Effector memory CD8-positive, alpha-beta T cell (primary cell): ENCODE measurements around the gene CFAP299.

Experiments used
- ATAC-seq: fragments of 150-1000 bp; cut with Tn5 transposase; replicated peaks from 2 replicates; pipeline ENCODE4 v1.10.0; 2021; ENCODE audit warnings: mild to moderate bottlenecking, moderate library complexity
- DNase-seq, 3 experiments: peaks; one replicate each; pipeline ENCODE4 v3.0.0; 2021
- H3K27ac Mint-ChIP-seq, 2 donors: one replicate each; pipeline ENCODE4 v1.8.0; 2022; ENCODE audit warnings: mild to moderate bottlenecking in 2 of 2, mixed read lengths in 2 of 2, moderate library complexity in 2 of 2
- H3K27me3 Mint-ChIP-seq, 2 donors: one replicate each; pipeline ENCODE4 v1.8.0; 2022; ENCODE audit warnings: mixed read lengths in 2 of 2
- H3K36me3 Mint-ChIP-seq: one replicate; pipeline ENCODE4 v1.8.0; 2022; ENCODE audit warnings: mild to moderate bottlenecking, moderate library complexity, mixed read lengths; ENCODE audit not compliant: insufficient read depth
- H3K4me1 Mint-ChIP-seq, 2 donors: one replicate each; pipeline ENCODE4 v1.8.0; 2022; ENCODE audit warnings: low read depth in 2 of 2, mixed read lengths in 2 of 2
- H3K4me3 Mint-ChIP-seq, 2 donors: one replicate each; pipeline ENCODE4 v1.8.0; 2022; ENCODE audit warnings: mild to moderate bottlenecking in 2 of 2, mixed read lengths in 2 of 2, moderate library complexity in 2 of 2
- H3K9me3 Mint-ChIP-seq, 2 donors: one replicate each; pipeline ENCODE4 v1.8.0; 2022; ENCODE audit warnings: mixed read lengths in 2 of 2

The CFAP299 gene

DNA sequence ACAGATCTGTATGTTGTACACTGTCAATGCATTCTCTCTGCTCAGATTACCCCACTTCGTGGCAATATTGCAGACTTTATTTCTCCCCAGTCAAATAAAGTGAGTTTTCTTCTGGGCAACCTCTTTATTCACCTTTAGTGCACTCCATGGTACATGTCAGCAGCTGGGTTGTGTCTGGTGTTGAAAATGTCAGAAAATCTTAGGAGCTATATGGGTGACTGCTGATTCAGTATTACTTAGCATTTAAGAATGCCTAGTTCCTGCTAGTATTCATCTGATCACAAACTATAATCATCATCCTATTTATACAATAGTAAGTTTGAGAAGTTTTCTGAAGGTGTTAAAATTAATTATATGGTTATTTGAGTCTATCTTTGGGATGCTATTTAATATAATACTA, 112.5 kb downstream of the CFAP299 start:
- H3K27me3 Mint-ChIP-seq: no peaks in the 10 kb centered on the region
- ATAC-seq (no peak), DNase-seq (no peak)
- no peak overlapping the region for H3K27ac Mint-ChIP-seq
- no peaks in the 10 kb centered on the region for H3K9me3 Mint-ChIP-seq
- H3K4me3 Mint-ChIP-seq: no peak overlapping the region
- H3K36me3 Mint-ChIP-seq: no peaks in the 10 kb centered on the region
- no peaks in the 10 kb centered on the region for H3K4me1 Mint-ChIP-seq

DNA sequence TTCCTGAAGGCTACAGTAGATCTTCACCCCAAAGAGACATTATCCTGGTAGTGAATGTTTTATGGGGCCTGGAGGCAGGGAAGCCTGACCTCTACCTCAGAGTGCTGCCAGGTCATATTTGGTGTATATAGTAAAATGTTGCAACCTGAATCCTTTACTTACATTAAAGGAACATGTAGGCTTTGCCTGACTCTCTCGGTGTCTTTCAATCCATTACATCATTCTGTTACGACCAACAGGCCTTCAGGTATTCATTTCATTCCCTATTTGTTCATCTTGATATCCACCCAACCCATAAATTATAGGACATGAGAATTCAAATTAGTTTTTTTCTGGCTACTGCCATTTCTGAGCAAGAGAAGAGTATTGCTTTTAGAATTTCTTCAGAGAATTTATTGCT, 116.5 kb downstream of the CFAP299 start:
- Mint-ChIP-seq H3K9me3 (no peaks in the 10 kb centered on the region), H3K4me1 (no peaks in the 10 kb centered on the region), H3K4me3 (no peak overlapping the region), H3K27me3 (no peaks in the 10 kb centered on the region), H3K27ac (no peak overlapping the region), H3K36me3 (no peaks in the 10 kb centered on the region)
- DNase-seq: no peak
- no peak for ATAC-seq

DNA sequence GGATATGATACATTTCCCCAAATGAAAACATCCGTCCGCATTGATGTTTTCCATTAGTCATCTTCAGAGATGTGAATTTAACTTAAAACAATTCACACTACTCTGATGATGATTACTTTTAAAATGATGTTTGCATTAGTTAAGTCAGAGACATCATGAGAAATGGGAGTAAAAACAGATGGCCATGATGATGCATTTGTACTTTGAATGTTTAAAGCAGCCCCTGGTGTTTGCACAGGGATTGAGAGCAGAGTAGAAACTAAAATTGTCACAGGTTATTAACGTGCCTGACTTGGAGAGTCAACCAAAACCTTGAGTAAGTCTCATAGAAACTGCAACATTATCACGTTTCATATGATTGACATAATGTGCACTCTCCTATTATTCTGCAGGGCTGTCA, 117.2 kb downstream of the CFAP299 start:
- Mint-ChIP-seq H3K4me1 (no peaks in the 10 kb centered on the region), H3K4me3 (no peak overlapping the region), H3K27me3 (no peaks in the 10 kb centered on the region), H3K27ac (no peak overlapping the region), H3K9me3 (no peaks in the 10 kb centered on the region), H3K36me3 (no peaks in the 10 kb centered on the region)
- DNase-seq: no peak
- no peak for ATAC-seq

- Mint-ChIP-seq H3K27me3 (no peaks in the 10 kb centered on the region), H3K9me3 (no peaks in the 10 kb centered on the region), H3K4me3 (no peak overlapping the region), H3K27ac (no peak overlapping the region), H3K4me1 (no peaks in the 10 kb centered on the region), H3K36me3 (no peaks in the 10 kb centered on the region)
- no peak for ATAC-seq
- no peak for DNase-seq
Observed at GRCh38 chr4:80454040-80454439, 118.5 kb downstream of the CFAP299 start.

DNA sequence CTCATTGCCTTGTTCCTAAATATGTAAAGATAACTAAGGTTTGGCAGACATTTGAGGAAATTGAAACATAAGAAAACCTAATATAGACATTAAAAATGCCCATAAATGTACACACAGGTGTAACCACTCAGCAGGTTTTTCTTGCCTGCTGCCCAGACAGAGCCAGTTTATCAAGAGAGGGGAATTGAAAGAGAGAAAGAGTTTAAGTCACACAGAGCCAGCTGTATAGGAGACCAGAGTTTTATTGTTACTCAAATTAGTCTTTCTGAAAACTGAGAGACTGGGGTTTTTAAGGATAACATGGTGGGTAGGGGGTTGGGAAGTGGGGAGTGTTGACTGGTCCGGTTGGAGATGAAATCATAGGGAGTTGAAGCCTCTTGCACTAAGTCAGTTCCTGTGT, 119.0 kb downstream of the CFAP299 start:
- H3K4me1 Mint-ChIP-seq: no peaks in the 10 kb centered on the region
- H3K9me3 Mint-ChIP-seq: no peaks in the 10 kb centered on the region
- no peaks in the 10 kb centered on the region for H3K27me3 Mint-ChIP-seq
- ATAC-seq (no peak), DNase-seq (no peak)
- H3K36me3 Mint-ChIP-seq: no peaks in the 10 kb centered on the region
- H3K27ac Mint-ChIP-seq: no peak overlapping the region
- H3K4me3 Mint-ChIP-seq: no peak overlapping the region

- peaks cover 2 to 10% of the 10 kb centered on the region in 2 donors for H3K9me3 Mint-ChIP-seq
- DNase-seq: no peak
- no peak overlapping the region for H3K27ac Mint-ChIP-seq
- no peaks in the 10 kb centered on the region for H3K36me3 Mint-ChIP-seq
- no peak overlapping the region for H3K4me3 Mint-ChIP-seq
- peaks cover 3 to 9% of the 10 kb centered on the region in 2 donors for H3K4me1 Mint-ChIP-seq
- H3K27me3 Mint-ChIP-seq: no peaks in the 10 kb centered on the region
- ATAC-seq: peak; percentile 26
Observed at GRCh38 chr4:80459918-80460473, 124.5 kb downstream of the CFAP299 start.

GRCh38 chr4:80461412-80461811, 125.9 kb downstream of the CFAP299 start:
- H3K36me3 Mint-ChIP-seq: no peaks in the 10 kb centered on the region
- no peaks in the 10 kb centered on the region for H3K27me3 Mint-ChIP-seq
- peaks cover 3 to 9% of the 10 kb centered on the region in 2 donors for H3K4me1 Mint-ChIP-seq
- peaks cover 2 to 10% of the 10 kb centered on the region in 2 donors for H3K9me3 Mint-ChIP-seq
- no peak for DNase-seq
- no peak overlapping the region for H3K4me3 Mint-ChIP-seq
- no peak overlapping the region for H3K27ac Mint-ChIP-seq
- ATAC-seq: no peak

GRCh38 chr4:80462621-80463091, 127.1 kb downstream of the CFAP299 start:
- Mint-ChIP-seq H3K27ac (peak overlapping the region; percentile 75 to 82), H3K9me3 (peaks cover 2 to 10% of the 10 kb centered on the region in 2 donors), H3K4me3 (peak overlapping the region; percentile 65 to 72), H3K27me3 (no peaks in the 10 kb centered on the region), H3K36me3 (no peaks in the 10 kb centered on the region), H3K4me1 (peaks cover 3 to 14% of the 10 kb centered on the region in 2 donors)
- ATAC-seq (peak; percentile 35), DNase-seq (no peak)

DNA sequence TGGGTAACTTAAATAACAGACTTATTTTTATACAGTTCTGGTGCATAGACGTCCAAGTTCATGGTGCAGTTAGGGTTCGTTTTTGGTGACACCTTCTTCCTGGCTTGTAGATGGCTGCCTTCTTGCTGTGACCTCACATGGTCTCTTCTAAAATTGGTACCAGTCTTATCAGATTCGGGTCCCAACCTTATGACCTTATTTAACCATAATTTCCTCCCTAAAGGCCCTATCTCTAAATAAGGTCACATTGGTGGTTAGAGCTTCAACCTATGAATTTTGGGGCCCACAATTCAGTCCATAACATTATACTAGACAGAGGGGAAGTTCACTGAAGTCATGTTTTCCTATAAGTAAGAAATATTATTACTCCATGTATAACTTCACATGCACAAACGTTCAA, 128.0 kb downstream of the CFAP299 start:
- ATAC-seq (peak; percentile 36), DNase-seq (no peak)
- Mint-ChIP-seq H3K36me3 (no peaks in the 10 kb centered on the region), H3K27me3 (no peaks in the 10 kb centered on the region), H3K9me3 (peaks cover 2 to 10% of the 10 kb centered on the region in 2 donors), H3K27ac (peak overlapping the region in 1 of 2 donors; percentile 82), H3K4me1 (peaks cover 3 to 15% of the 10 kb centered on the region in 2 donors), H3K4me3 (peak overlapping the region in 1 of 2 donors; percentile 72)

DNA sequence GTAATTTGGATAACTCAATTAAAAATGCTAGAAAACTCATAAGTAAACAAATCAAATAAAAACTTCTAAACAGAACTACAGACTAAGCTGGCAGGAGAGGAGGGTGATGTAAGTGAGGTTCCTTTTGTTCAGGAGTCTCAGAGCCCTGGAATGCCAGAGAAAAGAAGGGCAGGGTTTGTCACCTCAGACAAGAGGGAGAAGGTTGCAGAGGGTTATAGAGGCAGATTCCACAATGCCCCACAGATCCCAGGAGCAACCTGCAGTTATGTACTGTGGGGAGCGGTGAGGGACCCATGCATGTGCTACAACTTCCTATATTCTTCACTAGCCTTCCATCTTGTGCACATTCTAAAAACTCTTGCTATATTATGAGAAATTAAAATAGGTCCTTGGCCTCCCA, 129.7 kb downstream of the CFAP299 start:
- no peak for DNase-seq
- H3K4me3 Mint-ChIP-seq: no peak overlapping the region
- no peaks in the 10 kb centered on the region for H3K36me3 Mint-ChIP-seq
- H3K27me3 Mint-ChIP-seq: no peaks in the 10 kb centered on the region
- peak overlapping the region in 1 of 2 donors; percentile 3 for H3K27ac Mint-ChIP-seq
- peaks cover 3 to 15% of the 10 kb centered on the region in 2 donors for H3K4me1 Mint-ChIP-seq
- peaks cover 2 to 10% of the 10 kb centered on the region in 2 donors for H3K9me3 Mint-ChIP-seq
- no peak for ATAC-seq

DNA sequence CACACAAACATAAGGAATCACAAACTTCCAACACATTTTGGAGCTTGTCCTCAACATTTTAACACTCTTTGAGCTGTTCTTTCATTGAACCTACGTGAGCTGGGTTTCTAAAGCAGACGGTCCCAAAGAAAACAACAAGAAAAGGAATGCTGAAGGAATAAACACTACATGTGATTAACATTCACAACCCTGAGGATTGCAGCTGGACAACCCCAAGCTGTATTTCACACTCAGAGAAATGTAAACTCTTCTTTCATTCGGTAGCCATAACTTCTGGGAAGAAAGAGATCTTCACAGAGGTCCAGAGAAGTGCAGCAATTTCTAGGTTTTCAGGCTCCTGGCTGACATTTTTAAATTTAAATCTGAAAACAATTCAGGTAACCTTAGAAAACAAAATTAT, 130.2 kb downstream of the CFAP299 start:
- ATAC-seq: no peak
- H3K27ac Mint-ChIP-seq: peak overlapping the region in 1 of 2 donors; percentile 3
- no peak for DNase-seq
- H3K27me3 Mint-ChIP-seq: no peaks in the 10 kb centered on the region
- H3K9me3 Mint-ChIP-seq: peaks cover 2 to 10% of the 10 kb centered on the region in 2 donors
- H3K4me1 Mint-ChIP-seq: peaks cover 3 to 15% of the 10 kb centered on the region in 2 donors
- no peak overlapping the region for H3K4me3 Mint-ChIP-seq
- no peaks in the 10 kb centered on the region for H3K36me3 Mint-ChIP-seq

DNA sequence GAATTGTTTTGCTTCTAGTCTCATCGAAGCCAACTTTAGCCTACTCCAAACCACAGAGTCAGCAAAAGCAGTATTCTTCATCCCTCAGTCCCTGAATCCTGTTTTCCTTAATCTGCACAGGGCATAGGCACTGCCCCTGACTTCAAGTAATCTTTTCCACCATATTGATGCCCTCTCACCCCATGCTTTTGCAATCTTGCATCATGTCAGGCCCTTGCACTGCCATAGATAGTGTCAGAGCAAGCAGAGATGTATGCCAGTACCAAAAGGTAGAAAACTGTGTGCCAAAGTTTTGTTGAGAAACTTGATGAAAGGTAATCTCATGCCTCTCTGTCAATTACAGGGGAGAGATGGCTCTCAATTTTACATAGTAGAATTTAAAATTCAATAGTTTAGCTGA, 131.1 kb downstream of the CFAP299 start:
- H3K27ac Mint-ChIP-seq: no peak overlapping the region
- no peaks in the 10 kb centered on the region for H3K27me3 Mint-ChIP-seq
- H3K4me3 Mint-ChIP-seq: no peak overlapping the region
- H3K9me3 Mint-ChIP-seq: peaks cover 2 to 10% of the 10 kb centered on the region in 2 donors
- H3K4me1 Mint-ChIP-seq: peaks cover 3 to 15% of the 10 kb centered on the region in 2 donors
- H3K36me3 Mint-ChIP-seq: no peaks in the 10 kb centered on the region
- ATAC-seq: no peak
- DNase-seq: no peak

DNA sequence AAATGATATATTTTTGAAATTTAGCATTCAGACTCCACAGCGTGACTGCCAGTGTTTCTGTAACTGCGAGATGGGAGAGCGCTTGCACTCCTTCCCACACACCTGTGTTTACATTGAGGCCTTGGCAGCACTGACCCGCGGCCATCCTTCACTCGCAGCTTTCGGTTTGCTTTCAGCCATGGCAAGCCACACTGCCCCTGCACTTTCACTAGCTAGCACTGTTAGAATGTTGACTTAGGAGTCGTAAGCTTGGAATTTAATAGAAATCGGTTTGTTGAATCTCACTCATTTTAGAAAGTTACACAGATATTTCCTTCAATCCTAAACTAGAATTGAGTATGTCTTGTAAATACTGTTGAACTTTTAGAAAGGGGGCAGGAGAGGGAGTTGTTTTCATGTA, 136.2 kb downstream of the CFAP299 start:
- ATAC-seq (no peak), DNase-seq (no peak)
- Mint-ChIP-seq H3K9me3 (no peaks in the 10 kb centered on the region), H3K27ac (no peak overlapping the region), H3K4me1 (peaks cover 5 to 6% of the 10 kb centered on the region in 2 donors), H3K4me3 (no peak overlapping the region), H3K36me3 (no peaks in the 10 kb centered on the region), H3K27me3 (no peaks in the 10 kb centered on the region)

DNA sequence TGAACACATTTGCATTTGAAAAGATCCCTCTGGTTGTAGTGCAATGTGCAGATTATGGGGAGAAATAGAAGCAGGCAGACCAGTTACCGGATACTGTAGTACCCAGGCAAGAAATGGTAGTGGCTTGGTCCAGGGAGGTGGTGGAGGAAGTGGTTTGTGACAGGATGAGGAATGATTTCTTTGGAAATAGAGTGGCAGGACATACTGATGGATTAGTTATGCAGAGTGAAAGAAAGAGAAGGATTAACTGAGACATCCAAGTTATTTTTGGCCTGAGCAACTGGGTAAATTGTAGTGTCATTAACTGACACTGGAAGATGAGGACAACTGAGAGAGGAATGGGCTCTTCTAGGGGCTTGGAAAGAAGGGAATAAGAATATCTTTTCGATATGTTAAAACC, 139.7 kb downstream of the CFAP299 start:
- no peaks in the 10 kb centered on the region for H3K27me3 Mint-ChIP-seq
- H3K4me3 Mint-ChIP-seq: no peak overlapping the region
- ATAC-seq: no peak

More for the DNA sequence above, 139.7 kb downstream of the CFAP299 start:
- Mint-ChIP-seq H3K27ac (no peak overlapping the region), H3K36me3 (no peaks in the 10 kb centered on the region), H3K9me3 (peaks cover 0 to 1% of the 10 kb centered on the region in 2 donors), H3K4me1 (peaks cover 0 to 5% of the 10 kb centered on the region in 2 donors)
- no peak for DNase-seq
